ENCODE measurements around the gene ZNF79.

DNA sequence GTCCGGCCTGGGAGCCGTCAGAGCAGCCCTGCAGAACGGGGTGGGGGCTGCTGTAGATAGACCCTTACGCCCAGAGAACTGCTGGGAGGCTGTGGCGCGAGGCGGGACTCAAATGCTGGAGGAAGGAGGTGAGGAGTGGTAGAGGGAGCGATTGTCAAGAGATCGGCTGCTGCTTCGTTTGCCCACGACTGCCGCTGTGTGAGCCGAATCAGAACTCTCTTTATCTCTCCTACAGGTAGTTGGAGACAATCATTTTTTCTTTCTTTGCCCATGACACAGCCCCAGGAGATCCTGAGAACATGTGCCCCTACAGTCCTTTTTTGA lies 456 bp downstream of the ZNF79 start:
- TF ChIP-seq, protein P1, sequence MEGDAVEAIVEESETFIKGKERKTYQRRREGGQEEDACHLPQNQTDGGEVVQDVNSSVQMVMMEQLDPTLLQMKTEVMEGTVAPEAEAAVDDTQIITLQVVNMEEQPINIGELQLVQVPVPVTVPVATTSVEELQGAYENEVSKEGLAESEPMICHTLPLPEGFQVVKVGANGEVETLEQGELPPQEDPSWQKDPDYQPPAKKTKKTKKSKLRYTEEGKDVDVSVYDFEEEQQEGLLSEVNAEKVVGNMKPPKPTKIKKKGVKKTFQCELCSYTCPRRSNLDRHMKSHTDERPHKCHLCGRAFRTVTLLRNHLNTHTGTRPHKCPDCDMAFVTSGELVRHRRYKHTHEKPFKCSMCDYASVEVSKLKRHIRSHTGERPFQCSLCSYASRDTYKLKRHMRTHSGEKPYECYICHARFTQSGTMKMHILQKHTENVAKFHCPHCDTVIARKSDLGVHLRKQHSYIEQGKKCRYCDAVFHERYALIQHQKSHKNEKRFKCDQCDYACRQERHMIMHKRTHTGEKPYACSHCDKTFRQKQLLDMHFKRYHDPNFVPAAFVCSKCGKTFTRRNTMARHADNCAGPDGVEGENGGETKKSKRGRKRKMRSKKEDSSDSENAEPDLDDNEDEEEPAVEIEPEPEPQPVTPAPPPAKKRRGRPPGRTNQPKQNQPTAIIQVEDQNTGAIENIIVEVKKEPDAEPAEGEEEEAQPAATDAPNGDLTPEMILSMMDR (conservative IDR thresholded peaks at IDR 0.05; ENCODE audit: low read depth, low read length) = no peak
- no peak for TF ChIP-seq EZH2 (IDR thresholded peaks at IDR 0.05; ENCODE audit: borderline replicate concordance, low read depth, low read length, poor library complexity, severe bottlenecking)
